Panc1 (cell line): ENCODE results near the gene PRUNE2. TPM values are rescaled to one million over a fixed set of nuclear protein-coding genes. Genes with fewer than 3 reads are reported as not detected.

ENCODE experiments used
- ATAC-seq: fragments of 200-7000 bp; cut with Tn5 transposase; 2 replicates; pipeline ENCODE4 v1.9.1; 2020; ENCODE audit warnings: mild to moderate bottlenecking, moderate library complexity
- BruUV-seq: library from RNA; stranded (reverse); fragments of 400-500 nt; replicated peaks from 2 replicates; lab custom pipeline; 2021; lab: Mats Ljungman, UMichigan
- CTCF ChIA-PET: fragments of 300-600 bp; sonication (Branson Sonifier 250); formaldehyde crosslinking; loops from one replicate; lab custom pipeline; 2022; ENCODE audit warnings: antibody characterized with exemption; lab: Charles Lee
- POLR2A ChIA-PET: fragments of 300-600 bp; sonication (Branson Sonifier 250); formaldehyde crosslinking; loops from one replicate; lab custom pipeline; 2022; ENCODE audit warnings: antibody characterized with exemption; lab: Charles Lee
- DNase-seq: peaks from one replicate; pipeline ENCODE4 v3.0.0-alpha.2; 2010; ENCODE audit warnings: low read depth, low spot score
- H3K27ac ChIP-seq: 2 replicates; pipeline ENCODE4 v1.5.1; 2011; ENCODE audit warnings: mild to moderate bottlenecking, low read length, inconsistent platforms
- H3K27me3 ChIP-seq: fragments of 200-500 bp; sonication (Bioruptor generic); 2 replicates; pipeline ENCODE4 v1.6.0; 2014; ENCODE audit warnings: low read length, inconsistent platforms; ENCODE audit not compliant: control insufficient read depth, insufficient read depth
- H3K36me3 ChIP-seq: fragments of 200-500 bp; sonication (Bioruptor generic); 2 replicates; pipeline ENCODE4 v1.5.1; 2014; ENCODE audit warnings: inconsistent platforms, mild to moderate bottlenecking, low read length, moderate library complexity; ENCODE audit not compliant: control insufficient read depth, insufficient read depth
- H3K4me1 ChIP-seq: 2 replicates; pipeline ENCODE4 v1.5.1; 2011; ENCODE audit warnings: inconsistent platforms, mild to moderate bottlenecking, low read length, moderate library complexity; ENCODE audit not compliant: control insufficient read depth, insufficient read depth
- H3K4me3 ChIP-seq, 2 experiments: 2 replicates each; pipeline ENCODE4 v1.5.1; 2011 to 2012; ENCODE audit warnings: low read depth in 2 of 2, low read length in 2 of 2, mild to moderate bottlenecking in 2 of 2, inconsistent platforms in 1 of 2, moderate library complexity in 1 of 2
- H3K9me3 ChIP-seq: fragments of 200-500 bp; sonication (Bioruptor generic); 2 replicates; pipeline ENCODE4 v1.5.1; 2014; ENCODE audit warnings: low read depth, mild to moderate bottlenecking, inconsistent platforms, low read length, moderate library complexity; ENCODE audit not compliant: control insufficient read depth, insufficient read depth
- POLR2AphosphoS5 ChIP-seq: IDR thresholded peaks from 2 replicates; pipeline ENCODE4 v1.6.1; 2012; ENCODE audit warnings: mild to moderate bottlenecking, low read depth, low read length, moderate library complexity
- SIN3A ChIP-seq: IDR thresholded peaks from 2 replicates; pipeline ENCODE4 v1.6.1; 2012; ENCODE audit warnings: low read depth, mild to moderate bottlenecking, low read length, moderate library complexity, borderline replicate concordance; ENCODE audit not compliant: insufficient read depth
- TCF7L2 ChIP-seq: IDR thresholded peaks from 2 replicates; pipeline ENCODE4 v1.6.1; 2011; ENCODE audit warnings: mild to moderate bottlenecking, low read depth, low read length, inconsistent platforms
- in situ Hi-C: cut with HindIII; loops from 2 replicates; pipeline ENCODE4 v1.10.0; 2016; ENCODE audit warnings: low sequenced_read_pairs, low pct_unique_long_range_greater_than_20kb
- intact Hi-C: fragments of 100-400 bp; cut with micrococcal nuclease; formaldehyde crosslinking; loops from one replicate; pipeline ENCODE4 v1.10.0; 2022; ENCODE audit not compliant: unreplicated experiment
- total RNA-seq: library from RNA; stranded (reverse); gene quantifications from one replicate; pipeline ENCODE4 v1.2.1, GENCODE V29; 2021; ENCODE audit not compliant: unreplicated experiment
- TF ChIP-seq, protein P1 (sequence below): fragments of 450-650 bp; IDR thresholded peaks from 2 replicates; pipeline ENCODE4 v1.5.1; 2017; ENCODE audit warnings: mild to moderate bottlenecking
- TF ChIP-seq, protein P2 (sequence below), 2 experiments: IDR thresholded peaks; 2 replicates each; pipeline ENCODE4 v1.6.1; 2011 to 2012; ENCODE audit warnings: low read depth in 2 of 2, control low read depth in 1 of 2, low read length in 1 of 2, mild to moderate bottlenecking in 1 of 2, moderate library complexity in 1 of 2; ENCODE audit not compliant: insufficient read depth in 1 of 2

The PRUNE2 gene
- total RNA-seq, 1 experiment from 2014 or later, result 0.18 TPM

DNA sequence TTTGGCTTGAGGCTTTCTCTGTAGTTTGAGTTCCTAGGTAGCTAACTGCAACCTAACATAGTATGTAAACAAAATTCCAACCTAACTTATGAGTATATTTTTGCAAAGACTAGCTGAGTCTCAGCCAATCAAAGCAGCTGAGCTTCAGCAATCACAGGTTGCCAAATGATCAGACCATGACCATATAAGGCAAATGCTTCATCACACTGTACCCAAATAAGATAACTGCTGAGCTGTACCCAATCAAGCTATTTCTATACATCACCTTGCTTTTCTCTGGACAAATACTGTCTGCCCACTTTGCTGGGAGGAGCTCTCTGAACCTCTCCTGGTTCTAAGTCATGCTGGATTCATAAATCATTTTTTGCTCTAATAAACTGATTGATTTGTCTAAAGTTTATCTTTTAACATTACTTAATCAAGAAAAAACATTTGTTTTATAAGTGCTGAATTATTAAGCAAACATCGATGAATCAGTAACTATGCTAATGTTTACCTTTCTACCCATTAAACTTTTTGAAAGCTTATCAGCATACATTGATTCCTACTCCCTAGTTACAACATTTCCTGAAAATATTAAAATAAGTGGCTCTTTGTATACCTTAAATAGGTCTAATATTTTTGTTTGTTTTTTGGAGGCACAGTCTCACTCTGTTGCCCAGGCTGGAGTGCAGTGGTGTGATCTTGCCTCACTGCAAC is 271.4 kb downstream of the PRUNE2 start:
- DNase-seq (no peak), ATAC-seq (no peak)
- no peak overlapping the region for H3K4me3 ChIP-seq
- in situ Hi-C loops, result no loop called here
- intact Hi-C loops, result no loop called here
- TF ChIP-seq, protein P1, sequence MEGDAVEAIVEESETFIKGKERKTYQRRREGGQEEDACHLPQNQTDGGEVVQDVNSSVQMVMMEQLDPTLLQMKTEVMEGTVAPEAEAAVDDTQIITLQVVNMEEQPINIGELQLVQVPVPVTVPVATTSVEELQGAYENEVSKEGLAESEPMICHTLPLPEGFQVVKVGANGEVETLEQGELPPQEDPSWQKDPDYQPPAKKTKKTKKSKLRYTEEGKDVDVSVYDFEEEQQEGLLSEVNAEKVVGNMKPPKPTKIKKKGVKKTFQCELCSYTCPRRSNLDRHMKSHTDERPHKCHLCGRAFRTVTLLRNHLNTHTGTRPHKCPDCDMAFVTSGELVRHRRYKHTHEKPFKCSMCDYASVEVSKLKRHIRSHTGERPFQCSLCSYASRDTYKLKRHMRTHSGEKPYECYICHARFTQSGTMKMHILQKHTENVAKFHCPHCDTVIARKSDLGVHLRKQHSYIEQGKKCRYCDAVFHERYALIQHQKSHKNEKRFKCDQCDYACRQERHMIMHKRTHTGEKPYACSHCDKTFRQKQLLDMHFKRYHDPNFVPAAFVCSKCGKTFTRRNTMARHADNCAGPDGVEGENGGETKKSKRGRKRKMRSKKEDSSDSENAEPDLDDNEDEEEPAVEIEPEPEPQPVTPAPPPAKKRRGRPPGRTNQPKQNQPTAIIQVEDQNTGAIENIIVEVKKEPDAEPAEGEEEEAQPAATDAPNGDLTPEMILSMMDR, result no peak
- TF ChIP-seq SIN3A, result no peak
- TF ChIP-seq, protein P2, sequence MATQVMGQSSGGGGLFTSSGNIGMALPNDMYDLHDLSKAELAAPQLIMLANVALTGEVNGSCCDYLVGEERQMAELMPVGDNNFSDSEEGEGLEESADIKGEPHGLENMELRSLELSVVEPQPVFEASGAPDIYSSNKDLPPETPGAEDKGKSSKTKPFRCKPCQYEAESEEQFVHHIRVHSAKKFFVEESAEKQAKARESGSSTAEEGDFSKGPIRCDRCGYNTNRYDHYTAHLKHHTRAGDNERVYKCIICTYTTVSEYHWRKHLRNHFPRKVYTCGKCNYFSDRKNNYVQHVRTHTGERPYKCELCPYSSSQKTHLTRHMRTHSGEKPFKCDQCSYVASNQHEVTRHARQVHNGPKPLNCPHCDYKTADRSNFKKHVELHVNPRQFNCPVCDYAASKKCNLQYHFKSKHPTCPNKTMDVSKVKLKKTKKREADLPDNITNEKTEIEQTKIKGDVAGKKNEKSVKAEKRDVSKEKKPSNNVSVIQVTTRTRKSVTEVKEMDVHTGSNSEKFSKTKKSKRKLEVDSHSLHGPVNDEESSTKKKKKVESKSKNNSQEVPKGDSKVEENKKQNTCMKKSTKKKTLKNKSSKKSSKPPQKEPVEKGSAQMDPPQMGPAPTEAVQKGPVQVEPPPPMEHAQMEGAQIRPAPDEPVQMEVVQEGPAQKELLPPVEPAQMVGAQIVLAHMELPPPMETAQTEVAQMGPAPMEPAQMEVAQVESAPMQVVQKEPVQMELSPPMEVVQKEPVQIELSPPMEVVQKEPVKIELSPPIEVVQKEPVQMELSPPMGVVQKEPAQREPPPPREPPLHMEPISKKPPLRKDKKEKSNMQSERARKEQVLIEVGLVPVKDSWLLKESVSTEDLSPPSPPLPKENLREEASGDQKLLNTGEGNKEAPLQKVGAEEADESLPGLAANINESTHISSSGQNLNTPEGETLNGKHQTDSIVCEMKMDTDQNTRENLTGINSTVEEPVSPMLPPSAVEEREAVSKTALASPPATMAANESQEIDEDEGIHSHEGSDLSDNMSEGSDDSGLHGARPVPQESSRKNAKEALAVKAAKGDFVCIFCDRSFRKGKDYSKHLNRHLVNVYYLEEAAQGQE (IDR thresholded peaks at IDR 0.05; ENCODE audit: insufficient read depth in 1 of 2, low read depth in 2 of 2, low read length in 1 of 2), result no peak
- TF ChIP-seq TCF7L2, result no peak
- TF ChIP-seq POLR2AphosphoS5, result no peak
- ChIA-PET CTCF (no interaction called here), POLR2A (no interaction called here)
- H3K4me1 ChIP-seq, result no peaks in the 10 kb centered on the region
- H3K27ac ChIP-seq, result no peak overlapping the region
- no peaks in the 10 kb centered on the region for H3K36me3 ChIP-seq
- H3K9me3 ChIP-seq, result no peaks in the 10 kb centered on the region
- no TSS peak for BruUV-seq
- no peaks in the 10 kb centered on the region for H3K27me3 ChIP-seq

DNA sequence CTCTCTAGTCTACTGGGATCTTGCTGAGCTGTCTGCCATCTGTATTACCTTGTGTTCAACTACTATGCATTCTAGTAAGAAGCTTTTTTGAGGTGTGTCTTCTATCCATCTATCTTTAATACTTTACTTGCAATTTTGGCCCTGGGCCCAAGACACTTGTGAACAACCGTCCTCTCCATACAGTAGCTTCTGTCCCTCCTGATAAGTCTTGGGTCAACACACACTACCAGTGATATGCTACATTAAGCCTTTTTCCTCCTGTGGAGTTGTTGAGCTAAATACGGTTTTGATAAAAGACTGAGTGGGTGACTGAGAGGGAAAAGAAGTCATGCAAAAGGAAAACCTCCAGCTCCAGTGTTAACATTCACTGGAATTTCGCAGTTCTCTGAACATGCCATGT is 275.0 kb downstream of the PRUNE2 start:
- Histone ChIP-seq H3K4me3 (no peak overlapping the region), H3K27ac (no peak overlapping the region), H3K27me3 (no peaks in the 10 kb centered on the region), H3K4me1 (no peaks in the 10 kb centered on the region), H3K9me3 (no peaks in the 10 kb centered on the region), H3K36me3 (no peaks in the 10 kb centered on the region)
- in situ Hi-C loops, result no loop called here
- ATAC-seq, result no peak
- intact Hi-C loops, result no loop called here
- POLR2A ChIA-PET, result interaction anchor here (0.6 kb wide), 1 partner anchor 318 kb away, joined by 4 read pairs; no protein-coding TSS in a partner anchor
- CTCF ChIA-PET, result no interaction called here
- no TSS peak for BruUV-seq
- no peak for TF ChIP-seq SIN3A
- TF ChIP-seq, protein P2 (IDR thresholded peaks at IDR 0.05; ENCODE audit: insufficient read depth in 1 of 2, low read depth in 2 of 2, low read length in 1 of 2), result no peak
- TF ChIP-seq, protein P1, result no peak
- no peak for TF ChIP-seq POLR2AphosphoS5
- no peak for TF ChIP-seq TCF7L2
- DNase-seq, result no peak
